OCI-LY3 (cell line): ENCODE results near the gene NXF1.

Experiments
- H2AFZ ChIP-seq: fragments of 200-600, 300-600 bp; shearing (Covaris generic); 2 replicates; pipeline ENCODE4 v1.6.0; 2014; ENCODE audit warnings: antibody characterized with exemption, low read depth, low read length
- H3K27ac ChIP-seq: fragments of 200-600, 300-600 bp; sonication (generic); 2 replicates; pipeline ENCODE4 v1.5.1; 2014; ENCODE audit warnings: mild to moderate bottlenecking, low read length, moderate library complexity, mixed read lengths
- H3K27me3 ChIP-seq: fragments of 200-600, 300-600 bp; sonication (generic); 2 replicates; pipeline ENCODE4 v1.6.1; 2014; ENCODE audit warnings: low read depth, low read length, mixed read lengths
- H3K36me3 ChIP-seq: fragments of 200-600, 300-600 bp; sonication (generic); replicated peaks from 2 replicates; pipeline ENCODE3; 2014; ENCODE audit warnings: low read depth, low read length, mixed read lengths
- H3K4me1 ChIP-seq: fragments of 300-600, 200-600 bp; sonication (generic); 2 replicates; pipeline ENCODE4 v1.6.1; 2014; ENCODE audit warnings: low read length, mixed read lengths
- H3K4me2 ChIP-seq: fragments of 200-600, 300-600 bp; sonication (generic); 2 replicates; pipeline ENCODE4 v1.6.1; 2014; ENCODE audit warnings: low read length, mixed read lengths
- H3K4me3 ChIP-seq: fragments of 300-600, 200-600 bp; sonication (generic); 2 replicates; pipeline ENCODE4 v1.5.1; 2014; ENCODE audit warnings: antibody characterized with exemption, mild to moderate bottlenecking, low read length, moderate library complexity
- H3K79me2 ChIP-seq: fragments of 300-600, 200-600 bp; shearing (Covaris generic); 2 replicates; pipeline ENCODE4 v1.6.1; 2014; ENCODE audit warnings: mild to moderate bottlenecking, low read length, mixed read lengths
- H3K9ac ChIP-seq: fragments of 300-600, 200-600 bp; shearing (Covaris generic); 2 replicates; pipeline ENCODE4 v1.6.0; 2014; ENCODE audit warnings: mild to moderate bottlenecking, low read length, moderate library complexity
- H3K9me3 ChIP-seq: fragments of 200-600, 300-600 bp; shearing (Covaris generic); 2 replicates; pipeline ENCODE4 v1.6.1; 2014; ENCODE audit warnings: low read length, mixed read lengths; ENCODE audit not compliant: insufficient read depth
- H4K20me1 ChIP-seq: fragments of 200-600, 300-600 bp; sonication (generic); 2 replicates; pipeline ENCODE4 v1.6.1; 2016; ENCODE audit warnings: low read length, mixed read lengths; ENCODE audit not compliant: insufficient read depth
- CTCF ChIP-seq: fragments of 200-600, 300-600 bp; sonication (generic); IDR thresholded peaks from 2 replicates; pipeline ENCODE4 v1.5.1; 2014; ENCODE audit warnings: antibody characterized with exemption, low read length, low read depth
- EZH2phosphoT487 ChIP-seq: fragments of 200-600 bp; shearing (Covaris generic); IDR thresholded peaks from 2 replicates; pipeline ENCODE4 v1.6.1; 2018; ENCODE audit warnings: antibody characterized with exemption, mixed run types, low read depth

NXF1 gene

GRCh38 chr11:62805076-62805892 lies at the start of gene NXF1:
Gene NXF1 (minus strand): TSS chr11:62805440. CDS start chr11:62805356, 84 bp downstream.
- H3K36me3 ChIP-seq = peaks cover 32% of the 10 kb centered on the region
- TF ChIP-seq EZH2phosphoT487 (no peak), CTCF (no peak)
- peaks cover 12% of the 10 kb centered on the region for H4K20me1 ChIP-seq
- peak within 1 kb of the TSS; percentile 65 for H3K27ac ChIP-seq
- peak within 1 kb of the TSS; percentile 91 for H3K4me2 ChIP-seq
- H2AFZ ChIP-seq = peak within 1 kb of the TSS; percentile 33; the same call in 1 of the 2 replicates
- H3K27me3 ChIP-seq = no peaks in the 10 kb centered on the region
- H3K9me3 ChIP-seq = no peaks in the 10 kb centered on the region
- peak within 1 kb of the TSS; percentile 89 for H3K9ac ChIP-seq
- peaks cover 29% of the 10 kb centered on the region for H3K79me2 ChIP-seq
- peak within 1 kb of the TSS; percentile 79 for H3K4me3 ChIP-seq
- H3K4me1 ChIP-seq = peaks cover 35% of the 10 kb centered on the region

GRCh38 chr11:62854013-62854824 lies 49.0 kb upstream of the NXF1 start:
- H3K79me2 ChIP-seq = peaks cover 63% of the 10 kb centered on the region
- no peaks in the 10 kb centered on the region for H3K27me3 ChIP-seq
- H3K4me3 ChIP-seq = peak overlapping the region; percentile 93
- no peak for TF ChIP-seq CTCF
- H3K4me2 ChIP-seq = peak overlapping the region; percentile 95
- H2AFZ ChIP-seq = no peak overlapping the region
- H3K36me3 ChIP-seq = peaks cover 52% of the 10 kb centered on the region
- peak overlapping the region; percentile 100 for H3K9ac ChIP-seq
- H3K27ac ChIP-seq = peak overlapping the region; percentile 85
- no peaks in the 10 kb centered on the region for H3K9me3 ChIP-seq
- peaks cover 43% of the 10 kb centered on the region for H4K20me1 ChIP-seq
- H3K4me1 ChIP-seq = peaks cover 34% of the 10 kb centered on the region

DNA sequence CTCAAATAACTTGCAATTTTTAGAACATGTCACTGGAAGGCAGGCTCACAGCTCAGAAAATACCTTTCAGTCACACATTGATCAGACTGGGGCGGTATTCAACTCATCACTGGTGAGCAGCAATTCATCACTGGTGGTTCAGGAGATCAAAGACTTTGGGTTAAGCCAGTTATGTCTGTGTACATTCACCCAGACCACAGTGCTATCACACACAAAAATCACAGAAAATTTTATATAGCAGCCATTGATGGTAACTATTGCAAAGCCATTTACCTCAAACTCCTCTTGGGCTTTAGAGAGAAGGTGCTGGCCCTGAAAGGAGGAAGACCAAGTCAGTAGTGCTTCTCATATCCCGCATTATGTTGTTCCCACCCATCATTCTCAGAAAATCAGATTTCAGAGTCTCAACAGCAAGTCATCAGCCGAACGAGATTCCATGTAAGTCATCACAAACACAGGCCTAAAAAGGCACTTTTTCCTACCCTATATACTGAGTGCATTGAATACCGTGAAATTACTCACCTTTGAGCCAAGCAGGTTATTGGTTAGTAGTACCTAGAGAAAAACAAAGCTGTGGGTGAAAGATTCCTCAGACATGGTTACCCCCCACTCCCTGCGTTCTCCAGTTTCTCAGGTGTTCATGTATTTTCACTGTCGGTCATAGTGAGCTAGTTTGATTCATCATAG lies 48.2 kb upstream of the NXF1 start:
- Histone ChIP-seq H2AFZ (no peak overlapping the region), H3K4me2 (peak overlapping the region; percentile 95), H4K20me1 (peaks cover 43% of the 10 kb centered on the region), H3K27ac (peak overlapping the region; percentile 85), H3K9me3 (no peaks in the 10 kb centered on the region), H3K4me3 (peak overlapping the region; percentile 93), H3K27me3 (no peaks in the 10 kb centered on the region), H3K9ac (peak overlapping the region; percentile 100), H3K36me3 (peaks cover 52% of the 10 kb centered on the region), H3K79me2 (peaks cover 55% of the 10 kb centered on the region), H3K4me1 (peaks cover 34% of the 10 kb centered on the region)
- TF ChIP-seq CTCF (no peak), EZH2phosphoT487 (no peak)
